Islet of Langerhans (tissue), 1 donor: ENCODE results near the gene LSAMP.
"Not testable (repeated sequence)": the region's sequence is repeated elsewhere in the genome, so short reads cannot be mapped to it uniquely, and the experiment has no call there.

Source experiments
- FAIRE-seq: peaks from one replicate; lab custom pipeline; 2011; peaks lifted over from hg19 to GRCh38; lab: Jason Lieb, UNC

LSAMP gene

GRCh38 chr3:115833074-115833473, 612.2 kb downstream of the LSAMP start:
- no peak for FAIRE-seq

GRCh38 chr3:115832265-115832664, 613.0 kb downstream of the LSAMP start:
- FAIRE-seq, result peak; percentile 17

GRCh38 chr3:115831864-115832263, 613.4 kb downstream of the LSAMP start:
- FAIRE-seq, result no peak

GRCh38 chr3:115830764-115831395, 614.4 kb downstream of the LSAMP start:
- no peak for FAIRE-seq

GRCh38 chr3:115828401-115828800, 616.9 kb downstream of the LSAMP start:
- FAIRE-seq, result peak; percentile 33

GRCh38 chr3:115827495-115827894, 617.8 kb downstream of the LSAMP start:
- FAIRE-seq, result no peak

- no peak for FAIRE-seq
These were observed 620.2 kb downstream of the LSAMP start for GRCh38 chr3:115825046-115825445.

GRCh38 chr3:115823083-115823482, 622.2 kb downstream of the LSAMP start:
- FAIRE-seq, result no peak

GRCh38 chr3:115822579-115822978, 622.7 kb downstream of the LSAMP start:
- FAIRE-seq, result no peak

- peak; percentile 100 for FAIRE-seq
These were observed 625.4 kb downstream of the LSAMP start for GRCh38 chr3:115819785-115820384.

GRCh38 chr3:115814778-115815380, 630.4 kb downstream of the LSAMP start:
- peak; percentile 98 for FAIRE-seq

- FAIRE-seq, result no peak
These were observed 631.3 kb downstream of the LSAMP start for GRCh38 chr3:115814006-115814405.

- no peak for FAIRE-seq
These were observed 636.5 kb downstream of the LSAMP start for GRCh38 chr3:115808816-115809215.

- FAIRE-seq, result no peak
These were observed 637.0 kb downstream of the LSAMP start for GRCh38 chr3:115808244-115808643.

GRCh38 chr3:115806501-115806900, 638.8 kb downstream of the LSAMP start:
- no peak for FAIRE-seq

- no peak for FAIRE-seq
These were observed 639.8 kb downstream of the LSAMP start for GRCh38 chr3:115805520-115805919.

GRCh38 chr3:115804713-115805119, 640.6 kb downstream of the LSAMP start:
- FAIRE-seq, result no peak

- FAIRE-seq, result no peak
These were observed 641.1 kb downstream of the LSAMP start for GRCh38 chr3:115804200-115804599.

GRCh38 chr3:115803661-115804060, 641.6 kb downstream of the LSAMP start:
- FAIRE-seq, result no peak

GRCh38 chr3:115800489-115801075, 644.7 kb downstream of the LSAMP start:
- FAIRE-seq, result no peak

- FAIRE-seq, result not testable (repeated sequence)
These were observed 645.2 kb downstream of the LSAMP start for GRCh38 chr3:115800065-115800464.

GRCh38 chr3:115792206-115792955, 652.9 kb downstream of the LSAMP start:
- no peak for FAIRE-seq
